H1 (cell line): Measurements from ENCODE around the gene IL22RA2.

Experiments used
- BACH1 ChIP-seq: IDR thresholded peaks from 2 replicates; pipeline ENCODE4 v1.6.1; 2012; ENCODE audit warnings: low read length, improper control_type of control experiment
- CBX8 ChIP-seq: fragments of 300-800, 300-1000 bp; sonication (generic); IDR thresholded peaks from 2 replicates; pipeline ENCODE4 v1.7.1; 2016; ENCODE audit warnings: low read depth, low read length, borderline replicate concordance
- FOSL1 ChIP-seq: IDR thresholded peaks from 2 replicates; pipeline ENCODE4 v1.6.1; 2011; ENCODE audit warnings: mild to moderate bottlenecking, low read depth, low read length, moderate library complexity; ENCODE audit not compliant: insufficient read depth
- GABPA ChIP-seq: IDR thresholded peaks from 2 replicates; pipeline ENCODE4 v1.6.1; 2011; ENCODE audit warnings: mild to moderate bottlenecking, low read length, moderate library complexity, borderline replicate concordance; ENCODE audit not compliant: insufficient read depth
- POLR2AphosphoS5 ChIP-seq: IDR thresholded peaks from 2 replicates; pipeline ENCODE4 v1.6.1; 2011; ENCODE audit warnings: low read depth, low read length
- RNF2 ChIP-seq: fragments of 200-900, 300-1000 bp; sonication (generic); IDR thresholded peaks from 2 replicates; pipeline ENCODE4 v1.7.1; 2016; ENCODE audit warnings: borderline replicate concordance, low read depth, mild to moderate bottlenecking, antibody characterized with exemption, low read length; ENCODE audit not compliant: poor library complexity, severe bottlenecking; ENCODE audit errors: missing control alignments
- YY1 ChIP-seq: IDR thresholded peaks from 2 replicates; pipeline ENCODE4 v1.6.1; 2011; ENCODE audit warnings: low read depth, mild to moderate bottlenecking, low read length
- TF ChIP-seq, protein P1 (sequence below), 3 experiments: IDR thresholded peaks; 1 replicate in 2 of 3; 2 replicates in 1 of 3; pipeline versions ENCODE4 v1.5.1 to v1.6.1; 2011; ENCODE audit warnings: low read length in 3 of 3, mild to moderate bottlenecking in 3 of 3, inconsistent platforms in 2 of 3, low read depth in 1 of 3, moderate library complexity in 1 of 3; ENCODE audit not compliant: insufficient read depth in 1 of 3; ENCODE audit errors: control extremely low read depth in 1 of 3

DNA sequence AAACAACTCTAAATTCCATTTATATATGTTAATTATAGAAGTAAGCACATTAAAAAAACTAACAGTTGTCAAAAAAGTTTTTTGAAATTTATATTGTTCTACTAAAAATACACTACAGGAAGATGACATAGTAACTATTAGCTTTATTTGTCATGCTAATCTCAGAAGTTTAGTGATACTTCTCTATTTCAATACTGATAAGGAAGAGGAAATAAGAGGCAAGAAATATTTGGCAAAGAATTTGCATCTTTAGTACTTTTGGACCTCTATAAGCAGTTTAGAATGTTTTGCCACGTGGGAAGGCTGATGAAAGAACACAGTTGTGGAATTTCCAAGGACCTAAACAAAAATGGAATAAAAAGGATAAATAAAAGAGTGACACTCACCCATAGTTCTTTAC lies 33.1 kb upstream of the IL22RA2 start:
- TF ChIP-seq, protein P1, sequence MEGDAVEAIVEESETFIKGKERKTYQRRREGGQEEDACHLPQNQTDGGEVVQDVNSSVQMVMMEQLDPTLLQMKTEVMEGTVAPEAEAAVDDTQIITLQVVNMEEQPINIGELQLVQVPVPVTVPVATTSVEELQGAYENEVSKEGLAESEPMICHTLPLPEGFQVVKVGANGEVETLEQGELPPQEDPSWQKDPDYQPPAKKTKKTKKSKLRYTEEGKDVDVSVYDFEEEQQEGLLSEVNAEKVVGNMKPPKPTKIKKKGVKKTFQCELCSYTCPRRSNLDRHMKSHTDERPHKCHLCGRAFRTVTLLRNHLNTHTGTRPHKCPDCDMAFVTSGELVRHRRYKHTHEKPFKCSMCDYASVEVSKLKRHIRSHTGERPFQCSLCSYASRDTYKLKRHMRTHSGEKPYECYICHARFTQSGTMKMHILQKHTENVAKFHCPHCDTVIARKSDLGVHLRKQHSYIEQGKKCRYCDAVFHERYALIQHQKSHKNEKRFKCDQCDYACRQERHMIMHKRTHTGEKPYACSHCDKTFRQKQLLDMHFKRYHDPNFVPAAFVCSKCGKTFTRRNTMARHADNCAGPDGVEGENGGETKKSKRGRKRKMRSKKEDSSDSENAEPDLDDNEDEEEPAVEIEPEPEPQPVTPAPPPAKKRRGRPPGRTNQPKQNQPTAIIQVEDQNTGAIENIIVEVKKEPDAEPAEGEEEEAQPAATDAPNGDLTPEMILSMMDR (IDR thresholded peaks at IDR 0.05; ENCODE audit: control extremely low read depth in 1 of 3, insufficient read depth in 1 of 3, low read depth in 1 of 3, low read length in 3 of 3) = no peak
- TF ChIP-seq GABPA (no peak), FOSL1 (no peak), CBX8 (no peak), POLR2AphosphoS5 (no peak), BACH1 (no peak), YY1 (no peak), RNF2 (no peak)
